ENCODE results near the gene SLC17A6.

DNA sequence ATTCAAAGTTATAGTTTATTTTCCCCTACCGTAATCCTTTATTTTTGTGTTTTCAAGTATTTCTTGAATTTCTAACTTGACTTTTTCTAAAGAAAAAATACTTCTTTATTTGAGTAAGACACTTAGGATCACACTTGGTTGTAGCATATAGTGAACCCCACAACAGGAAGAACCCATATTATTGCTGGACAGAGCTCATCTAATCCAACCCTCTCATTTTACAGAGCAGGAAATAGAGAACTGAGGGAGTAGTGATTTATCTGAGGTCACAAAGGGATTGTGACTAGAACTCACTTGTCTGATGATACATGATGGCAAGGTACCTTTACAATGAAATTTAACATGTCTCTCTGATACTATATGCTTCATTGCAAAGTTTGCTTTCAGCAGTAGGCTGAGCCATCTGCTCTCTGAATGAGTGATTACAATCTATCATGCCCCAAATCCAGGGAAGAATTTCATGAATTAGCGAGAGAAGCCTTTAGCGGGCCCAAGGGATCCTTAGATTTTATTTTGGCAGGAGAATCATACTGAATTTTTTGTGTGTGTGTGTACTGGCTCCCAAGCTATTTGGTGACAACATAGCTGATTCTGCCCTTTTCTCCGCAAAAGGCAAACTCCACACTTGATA, 9.8 kb downstream of the SLC17A6 start:
- TF ChIP-seq POLR2A (IDR thresholded peaks at IDR 0.05) (no peak), CTCF (IDR thresholded peaks at IDR 0.05) (no peak)
